ENCODE data around the gene HTT.

The HTT gene

DNA sequence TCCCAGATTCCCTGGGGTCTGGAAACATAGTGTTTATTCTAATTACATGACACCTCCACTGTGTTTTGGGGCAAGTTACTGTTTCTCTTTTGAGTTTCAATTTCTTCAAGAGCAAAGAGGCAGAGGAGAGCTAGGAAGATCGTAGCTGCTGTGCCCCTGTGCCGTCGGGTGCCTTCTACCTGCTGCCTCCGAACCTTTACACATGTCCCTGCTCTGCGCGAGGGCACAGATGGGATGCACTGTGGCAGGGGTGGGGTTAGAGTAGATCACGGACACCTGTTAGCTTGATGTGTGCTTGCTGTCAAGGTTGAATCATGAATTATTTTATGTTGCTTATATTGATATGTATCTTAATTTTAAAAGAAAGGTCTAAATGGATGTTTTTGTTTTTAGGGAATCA lies 103.4 kb downstream of the HTT start:
- no peak for DNase-seq

DNA sequence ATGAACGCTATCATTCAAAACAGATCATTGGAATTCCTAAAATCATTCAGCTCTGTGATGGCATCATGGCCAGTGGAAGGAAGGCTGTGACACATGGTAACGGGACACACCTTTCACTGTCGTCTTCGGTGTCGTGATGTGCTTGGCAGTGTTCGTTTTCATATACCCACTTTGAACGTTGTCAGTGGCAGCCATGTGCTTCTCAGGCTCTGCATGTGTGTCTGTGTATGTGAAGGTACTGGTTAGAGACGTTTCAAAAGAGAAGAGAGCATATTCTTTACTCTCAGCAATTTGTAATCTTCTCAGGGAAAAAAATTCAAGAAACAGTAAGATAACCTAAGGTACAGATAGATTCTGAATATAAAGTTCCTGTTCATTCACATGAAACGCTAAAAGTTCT lies 103.9 kb downstream of the HTT start:
- no peak for DNase-seq

DNA sequence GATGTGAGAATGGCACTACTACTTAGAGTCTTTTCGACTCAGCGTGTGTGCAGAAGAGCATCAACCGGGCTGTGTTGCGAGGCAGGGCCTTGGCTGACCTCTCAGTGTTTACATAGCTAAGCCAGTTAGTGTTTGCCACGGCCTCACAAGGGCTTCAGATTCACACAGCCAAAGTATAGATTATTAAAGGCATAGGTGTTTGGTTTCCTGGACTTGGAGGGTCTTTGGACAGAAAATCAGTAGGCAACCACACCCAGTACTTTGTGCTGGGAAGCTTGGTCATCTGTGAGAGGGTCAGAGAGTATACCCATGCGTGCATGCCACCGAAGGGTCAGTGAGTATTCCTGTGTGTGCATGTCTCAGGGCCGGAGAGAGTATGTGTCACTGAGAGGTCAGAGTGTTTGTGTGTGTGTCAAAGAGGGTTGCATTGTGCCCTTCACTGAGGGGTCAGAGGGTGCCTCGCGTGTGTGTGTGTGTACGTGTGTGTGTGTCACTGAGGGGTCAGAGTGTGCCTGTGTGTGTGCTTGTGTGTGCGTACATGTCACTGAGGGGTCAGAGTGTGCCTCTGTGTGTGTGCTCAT lies 104.7 kb downstream of the HTT start:
- no peak for DNase-seq

DNA sequence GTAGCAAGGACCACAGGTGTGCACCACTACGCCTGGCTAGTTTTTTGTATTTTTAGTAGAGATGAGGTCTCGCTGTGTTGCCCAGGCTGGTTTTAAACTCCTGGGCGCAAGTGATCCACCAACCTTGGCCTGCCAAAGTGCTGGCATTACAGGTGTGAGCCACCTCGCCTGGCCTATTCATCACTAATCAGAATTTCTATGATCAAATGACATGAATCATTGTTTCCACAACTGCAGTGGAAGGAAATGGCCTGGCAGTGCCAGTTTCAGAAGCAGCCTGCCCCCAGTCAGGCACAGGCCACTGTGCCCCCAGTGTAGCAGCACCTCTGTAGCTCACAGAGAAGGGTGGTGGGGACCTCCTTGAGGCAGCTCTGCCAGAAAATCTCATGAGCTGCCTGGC lies 108.5 kb downstream of the HTT start:
- DNase-seq = no peak

DNA sequence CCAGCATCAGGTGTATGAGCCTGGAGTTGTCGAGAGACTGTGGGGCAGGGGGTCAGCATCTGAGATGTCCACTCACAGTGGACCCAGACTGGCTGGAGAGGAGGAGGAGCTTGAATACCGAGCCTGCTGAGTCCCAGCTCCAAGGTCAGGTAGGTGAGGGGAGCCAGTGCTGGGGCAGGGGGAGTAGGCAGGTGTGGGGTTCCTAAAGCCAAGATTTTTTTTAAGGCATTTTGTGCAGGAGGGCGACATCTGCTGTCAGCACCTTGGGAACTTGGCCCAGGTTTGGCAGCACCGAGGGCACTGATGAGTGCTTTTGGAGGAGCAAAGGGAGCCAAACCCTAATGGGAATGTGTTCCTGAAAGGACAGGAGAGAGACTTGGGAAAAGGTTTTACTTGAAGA lies 110.2 kb downstream of the HTT start:
- DNase-seq = no peak

DNA sequence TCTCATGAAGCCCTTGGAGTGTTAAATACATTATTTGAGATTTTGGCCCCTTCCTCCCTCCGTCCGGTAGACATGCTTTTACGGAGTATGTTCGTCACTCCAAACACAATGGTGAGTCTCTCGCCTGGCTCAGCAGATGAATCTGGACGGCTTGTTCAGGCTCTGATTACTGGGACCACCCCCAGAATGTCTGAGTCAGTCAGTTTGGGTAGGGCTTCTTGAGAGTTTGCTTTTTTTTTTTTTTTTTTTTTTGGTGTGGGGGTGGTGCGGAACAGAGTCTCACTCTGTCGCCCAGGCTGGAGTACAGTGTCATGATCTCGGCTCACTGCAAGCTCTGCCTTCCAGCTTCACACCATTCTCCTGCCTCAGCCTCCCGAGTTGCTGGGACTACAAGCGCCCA lies 112.1 kb downstream of the HTT start:
- DNase-seq = no peak

DNA sequence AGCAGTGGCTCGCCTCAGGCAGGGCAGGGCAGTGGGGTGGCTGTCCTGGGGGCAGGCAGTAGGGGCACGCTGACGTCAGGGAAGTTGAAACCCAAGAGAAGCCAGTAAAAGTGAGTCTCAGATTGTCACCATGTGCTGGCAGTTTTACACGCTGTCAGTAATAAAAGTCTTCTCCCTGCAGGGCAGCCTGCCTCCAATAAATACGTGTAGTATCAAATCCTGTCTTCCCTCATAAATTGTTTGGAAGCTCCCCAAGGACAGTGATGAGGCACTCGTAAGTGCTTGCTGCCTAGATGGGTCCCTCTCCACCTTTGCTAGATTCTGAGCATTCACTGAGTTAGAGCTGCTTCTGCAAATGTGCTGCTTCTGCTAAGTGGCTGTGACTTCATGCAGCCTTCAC lies 113.6 kb downstream of the HTT start:
- no peak for DNase-seq

DNA sequence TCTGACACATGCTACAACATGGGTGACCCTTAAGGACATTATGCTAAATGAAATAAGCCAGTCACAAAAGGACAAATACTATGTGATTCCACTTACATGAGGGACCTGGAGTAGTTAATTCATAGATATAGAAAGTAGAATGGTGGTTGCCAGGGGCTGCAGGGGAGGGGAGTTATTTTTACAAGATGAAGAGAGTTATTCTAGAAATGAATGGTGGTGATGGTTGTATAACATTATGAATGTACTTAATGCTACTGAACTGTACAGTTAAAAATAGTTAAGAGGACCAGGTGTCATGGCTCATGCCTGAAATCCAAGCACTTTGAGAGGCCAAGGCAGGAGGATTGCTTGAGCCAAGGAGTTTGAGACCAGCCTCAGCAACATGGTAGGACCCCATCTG lies 115.0 kb downstream of the HTT start:
- no peak for DNase-seq

DNA sequence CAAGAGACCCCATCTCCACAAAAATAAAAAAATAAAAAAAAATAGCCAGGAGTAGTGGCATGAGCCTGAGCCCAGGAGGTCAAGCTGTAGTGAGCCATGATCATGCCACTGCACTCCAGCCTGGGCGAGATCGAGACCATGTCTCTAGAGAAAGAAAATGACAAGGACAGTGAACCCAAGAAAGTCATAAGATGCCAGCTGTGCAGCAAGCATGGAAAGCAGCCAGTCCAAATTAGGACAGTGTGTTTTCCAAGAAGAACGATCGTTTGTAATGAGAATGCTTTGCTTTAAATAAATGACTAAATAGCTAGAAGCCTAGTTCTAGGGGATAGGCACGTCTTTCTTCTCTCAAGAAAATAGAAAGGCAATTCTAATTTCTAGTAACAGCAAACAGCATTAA lies 116.1 kb downstream of the HTT start:
- no peak for DNase-seq

DNA sequence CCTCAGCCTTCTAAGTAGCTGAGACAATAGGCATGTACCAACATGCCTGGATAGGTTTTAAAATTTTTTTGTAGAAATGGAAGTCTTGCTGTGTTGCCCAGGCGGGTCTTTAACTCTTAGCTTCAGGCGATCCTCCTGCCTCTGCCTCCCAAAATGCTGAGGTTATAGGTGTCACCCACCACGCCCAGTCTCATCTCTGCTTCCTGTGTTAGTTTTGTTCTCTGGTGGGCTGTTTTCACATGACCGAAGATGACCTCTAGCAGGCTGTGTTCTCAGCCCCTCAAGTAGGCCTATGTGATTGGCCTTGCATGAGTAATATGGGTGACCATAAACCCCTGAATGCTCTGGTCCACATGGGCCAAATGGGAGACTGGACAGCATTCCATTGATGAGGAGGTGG lies 117.7 kb downstream of the HTT start:
- DNase-seq = no peak

DNA sequence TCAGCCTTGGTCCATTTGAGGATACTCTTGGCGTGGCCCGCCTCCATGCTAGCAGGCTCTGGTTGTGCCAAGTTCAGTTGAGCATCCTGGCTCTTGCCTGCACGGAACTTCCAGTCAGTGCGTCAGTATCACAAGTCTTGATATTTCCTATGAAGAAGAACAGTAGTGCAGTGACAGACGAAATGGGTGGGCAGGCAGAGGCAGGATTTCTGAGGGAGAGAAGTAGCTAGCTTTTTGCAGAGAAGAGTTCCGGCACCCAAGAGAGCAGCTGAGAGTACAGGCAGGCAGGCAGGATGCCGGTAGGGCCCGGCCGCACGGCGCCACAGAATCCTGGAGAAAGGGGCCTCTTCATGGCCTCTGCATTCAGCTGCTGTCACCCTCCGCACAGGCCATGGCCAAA lies 118.3 kb downstream of the HTT start:
- no peak for DNase-seq

DNA sequence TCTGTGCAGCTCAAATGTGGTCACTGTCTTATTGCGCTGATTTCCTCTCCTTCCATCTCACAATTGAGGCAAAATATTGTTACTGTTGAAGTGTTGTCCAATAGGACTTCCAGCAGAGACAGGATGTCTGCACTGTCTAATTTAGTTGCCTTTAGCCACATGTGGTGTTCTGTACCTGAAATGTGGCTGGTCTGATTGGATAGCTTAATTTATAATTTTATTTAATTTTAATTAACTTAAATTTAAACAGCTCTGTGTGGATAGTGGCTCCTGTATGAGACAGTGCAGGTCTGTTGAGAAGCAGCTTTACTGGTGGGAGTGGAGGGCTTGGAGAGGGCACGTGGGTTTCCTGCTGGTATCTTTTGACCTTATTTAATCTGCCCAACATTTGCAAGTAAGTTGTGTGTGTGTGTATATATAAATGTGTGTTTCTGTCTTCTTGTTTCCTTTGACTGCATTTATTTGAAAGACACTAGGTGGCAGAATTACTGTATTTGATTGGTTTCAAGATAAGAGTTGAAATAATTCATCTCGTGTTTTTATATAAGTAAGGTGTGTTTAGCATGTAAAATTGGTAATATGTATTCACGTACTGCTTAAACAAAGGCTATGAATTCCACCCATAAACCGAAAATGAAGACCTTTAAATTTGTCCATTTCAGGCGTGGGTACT lies 119.2 kb downstream of the HTT start:
- peak in 1 of 2 experiments; percentile 31 for DNase-seq

DNA sequence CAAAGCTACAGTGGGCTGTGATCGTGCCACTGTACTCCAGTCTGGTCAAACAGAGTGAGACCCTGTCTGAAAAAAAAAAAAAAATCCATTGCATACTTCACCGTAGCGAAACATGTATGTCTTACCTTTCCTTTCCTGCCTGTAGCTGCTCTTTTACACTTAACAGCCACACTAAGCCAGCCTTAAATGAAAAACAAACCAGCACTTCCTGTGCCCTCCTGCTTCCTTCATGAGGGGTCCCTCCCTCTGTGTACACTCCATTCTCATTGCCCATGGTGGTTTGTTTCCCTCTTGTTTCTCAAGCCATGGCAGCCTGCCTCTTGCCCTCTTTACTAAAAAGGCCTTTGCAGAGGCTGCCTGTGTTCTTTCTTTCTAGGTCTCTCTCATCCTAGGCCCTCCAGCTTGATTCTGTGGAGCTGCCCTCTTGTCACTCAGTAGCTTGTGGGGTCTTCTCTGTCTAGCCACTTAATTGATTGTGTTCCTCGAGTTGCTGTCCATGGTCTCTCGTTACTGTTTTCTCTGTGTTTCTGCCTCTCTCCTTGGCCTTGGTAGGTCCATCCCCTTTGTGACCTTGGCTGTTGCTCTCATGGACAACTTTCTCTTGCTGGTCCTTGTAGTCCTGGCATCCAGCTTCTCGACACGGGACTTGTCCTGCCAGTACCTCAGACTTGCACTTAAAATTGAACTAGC lies 122.3 kb downstream of the HTT start:
- DNase-seq = no peak

DNA sequence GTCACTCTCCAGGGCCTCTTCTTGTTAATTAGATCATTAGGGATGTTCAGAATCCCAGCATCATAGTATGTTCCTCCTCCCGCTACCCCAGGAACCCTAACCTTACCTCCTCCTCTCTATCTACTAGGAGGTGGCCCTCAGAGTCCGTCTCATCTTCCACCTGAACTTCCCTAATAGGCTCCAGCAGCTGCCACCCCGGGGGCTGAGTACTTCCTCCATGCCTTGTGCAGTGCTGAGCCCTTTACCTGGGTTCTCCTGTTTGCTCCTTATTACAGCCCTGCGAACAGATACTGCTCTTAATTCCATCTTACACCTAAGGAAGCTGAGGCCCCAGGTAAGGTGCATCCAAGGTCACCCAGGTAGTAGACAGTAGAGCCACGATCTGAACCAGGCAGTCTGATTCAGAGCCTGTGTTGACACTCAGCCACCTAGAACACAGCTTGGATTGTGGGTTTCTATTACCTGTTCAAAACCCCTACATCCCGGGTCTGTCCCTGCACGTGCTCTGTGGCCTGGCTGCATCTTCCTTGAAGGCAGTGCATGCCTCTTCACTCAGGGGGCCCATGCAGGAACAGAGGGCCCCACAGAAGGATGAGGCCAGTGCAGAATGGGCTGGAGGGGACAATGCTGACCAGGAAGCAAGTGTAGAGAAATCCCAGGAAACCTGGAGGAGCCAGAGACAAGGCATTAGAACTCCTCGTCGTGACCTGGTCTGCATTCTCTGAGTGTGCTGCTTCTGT lies 123.1 kb downstream of the HTT start:
- no peak for DNase-seq

DNA sequence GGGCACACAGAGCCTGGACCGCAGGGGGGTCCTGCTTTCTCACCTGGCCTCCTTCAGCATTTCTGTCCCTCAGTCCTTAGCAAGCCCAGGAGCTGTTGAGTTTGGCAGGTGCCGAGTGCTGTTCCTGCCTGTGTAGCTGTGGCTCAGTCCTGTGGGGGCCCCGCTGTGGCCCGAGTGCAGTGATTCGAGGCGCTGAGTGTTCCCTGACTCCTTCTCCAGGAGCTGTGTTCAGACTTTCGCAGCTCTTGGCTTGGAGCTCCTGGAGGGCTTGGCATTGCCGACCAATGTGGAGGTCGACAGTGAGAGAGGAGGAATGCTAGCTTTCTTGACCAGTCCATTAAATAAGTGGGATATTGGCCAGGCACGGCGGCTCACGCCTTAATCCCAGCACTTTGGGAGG lies 124.4 kb downstream of the HTT start:
- no peak for DNase-seq

DNA sequence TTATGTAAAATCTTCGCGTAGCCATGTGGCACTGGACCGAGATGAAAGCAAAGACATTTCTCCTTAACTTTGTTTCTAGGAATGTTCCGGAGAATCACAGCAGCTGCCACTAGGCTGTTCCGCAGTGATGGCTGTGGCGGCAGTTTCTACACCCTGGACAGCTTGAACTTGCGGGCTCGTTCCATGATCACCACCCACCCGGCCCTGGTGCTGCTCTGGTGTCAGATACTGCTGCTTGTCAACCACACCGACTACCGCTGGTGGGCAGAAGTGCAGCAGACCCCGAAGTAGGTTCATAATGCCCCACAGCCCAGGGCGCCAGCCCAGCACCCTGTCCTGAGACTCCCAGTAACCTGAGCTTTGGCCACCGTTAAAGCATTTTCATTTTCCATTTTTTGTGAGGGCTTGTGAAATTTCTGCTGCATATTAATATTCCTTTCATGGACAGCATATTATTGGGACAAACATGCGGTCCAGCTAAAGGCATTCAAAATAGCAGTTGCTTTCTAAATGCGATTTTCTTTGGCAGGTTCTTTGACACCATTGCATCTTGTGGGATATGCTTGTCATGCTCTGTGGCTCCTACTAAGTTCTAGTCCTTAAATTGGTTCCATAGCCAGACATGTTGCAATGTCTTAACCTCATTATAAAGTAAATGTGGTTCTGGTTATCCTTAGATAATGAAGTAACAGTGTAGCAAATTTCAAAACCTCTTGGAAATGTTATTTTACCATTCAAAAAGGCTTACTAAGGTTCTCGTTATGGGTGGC lies 125.4 kb downstream of the HTT start:
- no peak for DNase-seq

DNA sequence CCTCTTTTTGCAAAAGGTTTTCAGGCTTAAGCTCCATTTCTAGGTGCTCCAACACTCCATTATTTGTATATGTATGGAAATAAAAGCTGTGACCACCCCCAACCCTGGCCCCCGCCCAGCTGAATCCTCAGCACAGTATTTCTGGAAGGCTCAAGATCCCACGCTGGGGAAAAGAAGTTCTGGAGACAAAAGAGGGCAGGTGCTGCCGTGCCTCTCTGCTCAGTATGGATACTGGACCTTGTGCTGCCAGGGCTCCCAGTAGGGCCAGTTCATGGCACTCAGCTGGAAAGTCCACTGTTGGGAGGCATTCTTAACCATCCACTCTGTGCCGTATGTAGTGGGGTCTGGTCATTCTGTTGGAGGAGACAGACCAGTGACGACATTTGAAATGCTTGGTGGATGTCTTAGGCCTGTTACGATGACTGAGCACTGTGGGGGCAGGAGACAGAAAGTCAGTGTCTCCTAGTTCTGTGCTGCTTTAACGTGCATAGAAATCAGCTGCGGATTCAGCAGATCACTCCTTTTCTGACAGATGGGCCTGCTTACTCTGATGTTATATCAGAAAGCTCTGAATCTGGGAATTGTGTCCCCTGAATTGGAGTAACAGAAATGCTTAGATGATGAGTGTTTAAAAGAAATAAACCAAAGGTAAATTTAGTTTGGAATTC lies 126.1 kb downstream of the HTT start:
- DNase-seq = no peak

DNA sequence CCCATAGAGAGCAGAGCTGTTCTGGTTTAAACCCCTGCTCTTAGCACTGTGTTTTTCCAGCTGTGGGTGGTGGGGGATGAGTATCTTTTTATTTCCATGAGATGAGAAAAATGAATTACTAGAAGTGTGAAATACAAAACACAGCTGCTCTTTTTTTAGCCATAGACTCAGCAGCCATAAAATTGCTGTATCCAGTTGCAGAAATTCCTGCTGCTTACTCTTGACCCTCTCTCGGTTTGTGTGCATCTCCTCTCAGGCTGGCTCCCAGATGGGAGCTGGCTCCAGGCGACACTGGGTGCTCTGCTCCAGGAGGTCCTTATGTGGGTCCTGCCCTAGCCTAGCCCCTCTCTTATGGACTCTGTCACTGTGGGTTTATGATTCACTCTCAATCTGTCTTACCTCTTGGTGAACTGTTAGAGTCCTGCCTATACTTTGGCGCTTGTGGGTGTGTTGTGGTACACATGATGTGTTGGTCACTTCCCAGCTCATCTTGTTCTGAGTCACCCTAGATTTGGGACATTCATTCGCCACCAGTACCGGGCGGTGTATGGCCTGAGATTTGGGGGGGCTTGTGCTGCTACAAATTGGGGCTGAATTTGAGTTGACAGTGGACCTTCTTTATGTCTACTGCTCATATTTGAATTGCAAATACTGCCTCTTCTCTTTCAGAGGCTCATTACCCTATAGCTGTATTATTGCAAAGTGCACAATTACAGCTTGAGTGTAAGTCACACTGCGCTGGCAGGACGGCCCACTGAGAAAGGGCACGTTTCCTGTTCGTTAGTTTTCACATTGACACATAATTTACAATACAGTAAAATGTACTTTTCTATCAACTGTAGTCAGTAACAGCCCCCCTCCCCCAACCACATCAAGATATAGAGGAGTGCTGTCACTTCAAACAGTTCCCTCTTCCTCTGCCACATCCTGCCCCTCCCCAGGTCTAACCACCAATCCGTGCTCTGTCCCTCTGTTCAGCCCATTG lies 127.5 kb downstream of the HTT start:
- no peak for DNase-seq

DNA sequence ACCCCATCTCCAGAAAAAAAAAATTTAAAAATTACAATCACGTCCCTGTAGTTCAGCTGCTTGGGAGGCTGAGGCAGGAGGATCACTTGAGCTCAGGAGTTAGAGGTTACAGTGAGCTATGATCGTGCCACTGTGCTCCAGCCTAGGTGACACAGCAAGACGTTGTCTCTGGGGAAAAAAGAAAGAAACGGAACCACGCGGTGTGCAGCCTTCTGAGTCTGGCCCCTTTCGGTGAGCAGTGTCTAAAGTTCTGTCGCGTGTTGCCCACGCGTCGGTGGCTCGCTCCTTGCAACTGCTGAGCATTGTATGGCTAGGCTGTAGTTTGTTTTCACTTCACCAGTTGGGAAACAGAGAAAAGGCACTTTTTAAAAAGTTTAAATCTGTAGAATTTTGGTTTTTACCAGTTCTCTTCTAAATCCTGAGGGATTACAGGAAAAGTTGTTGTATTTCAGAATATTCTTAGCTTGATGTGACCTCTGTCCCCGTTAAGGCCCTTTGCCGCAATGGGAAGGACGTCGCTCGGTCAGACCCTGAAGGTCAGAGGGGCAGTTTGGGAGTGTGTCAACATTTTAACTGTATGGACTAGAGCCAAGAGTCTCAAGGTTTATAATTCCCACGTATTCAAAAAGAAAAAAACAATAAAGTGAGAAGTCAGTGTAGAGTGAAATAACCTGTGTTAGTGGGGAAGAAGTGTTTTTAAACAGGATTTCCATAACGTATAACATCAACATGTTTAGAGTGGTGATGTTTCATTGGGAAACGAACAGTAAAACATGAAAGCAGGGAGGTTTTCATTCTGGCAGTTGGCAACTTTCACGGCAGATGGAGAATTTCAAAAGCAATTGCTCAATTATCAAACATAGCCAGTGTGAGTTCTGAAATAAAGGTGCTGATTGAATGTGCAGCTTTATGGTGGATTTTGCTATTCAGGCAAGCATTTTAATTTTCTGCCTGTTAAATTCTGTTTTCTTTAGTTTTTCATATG lies 128.6 kb downstream of the HTT start:
- DNase-seq = no peak

DNA sequence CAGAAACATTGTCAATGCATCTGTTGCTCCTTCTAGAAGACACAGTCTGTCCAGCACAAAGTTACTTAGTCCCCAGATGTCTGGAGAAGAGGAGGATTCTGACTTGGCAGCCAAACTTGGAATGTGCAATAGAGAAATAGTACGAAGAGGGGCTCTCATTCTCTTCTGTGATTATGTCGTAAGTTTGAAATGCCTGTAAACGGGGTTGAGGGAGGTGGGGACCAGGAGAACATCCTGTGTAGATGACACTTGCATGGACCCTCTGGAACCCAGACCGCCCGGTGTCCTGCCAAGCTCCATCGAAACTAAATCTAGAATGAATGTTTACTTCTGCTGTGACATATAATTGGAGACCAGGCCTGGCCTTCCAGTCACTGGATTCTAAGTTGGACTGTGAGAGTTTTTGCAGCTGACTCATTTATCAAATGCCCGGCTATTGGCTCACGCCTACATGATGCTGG lies 129.5 kb downstream of the HTT start:
- DNase-seq = no peak

Data from SW 1271 (cell line).